Duodenal mucosa (tissue), 2 donors: ENCODE measurements around the gene DPP8.
"Not testable (repeated sequence)": the region's sequence is repeated elsewhere in the genome, so short reads cannot be mapped to it uniquely, and the experiment has no call there.

Source experiments
- H3K27ac ChIP-seq: one replicate; pipeline ENCODE4 v1.7.0; 2013; ENCODE audit warnings: low read depth, low read length
- H3K27me3 ChIP-seq, 2 donors: one replicate each; pipeline ENCODE4 v1.7.0; 2013; ENCODE audit warnings: low read length in 2 of 2, control low read depth in 1 of 2; ENCODE audit not compliant: insufficient read depth in 2 of 2, control insufficient read depth in 1 of 2
- H3K36me3 ChIP-seq, 2 donors: one replicate each; pipeline ENCODE4 v1.7.0; 2013; ENCODE audit warnings: low read length in 2 of 2, control low read depth in 1 of 2; ENCODE audit not compliant: insufficient read depth in 2 of 2, control insufficient read depth in 1 of 2
- H3K4me1 ChIP-seq, 2 donors: one replicate each; pipeline ENCODE4 v1.7.0; 2013; ENCODE audit warnings: low read length in 2 of 2, control low read depth in 1 of 2; ENCODE audit not compliant: insufficient read depth in 2 of 2, control insufficient read depth in 1 of 2
- H3K4me3 ChIP-seq, 2 donors: one replicate each; pipeline ENCODE4 v1.7.0; 2013; ENCODE audit warnings: low read length in 2 of 2, low read depth in 1 of 2
- H3K9ac ChIP-seq, 2 donors: one replicate each; pipeline ENCODE4 v1.7.0; 2013; ENCODE audit warnings: low read length in 2 of 2, low read depth in 1 of 2
- H3K9me3 ChIP-seq, 2 donors: one replicate each; pipeline ENCODE4 v1.7.0; 2013; ENCODE audit warnings: low read length in 2 of 2, control low read depth in 1 of 2; ENCODE audit not compliant: control insufficient read depth in 1 of 2

The DPP8 gene

DNA sequence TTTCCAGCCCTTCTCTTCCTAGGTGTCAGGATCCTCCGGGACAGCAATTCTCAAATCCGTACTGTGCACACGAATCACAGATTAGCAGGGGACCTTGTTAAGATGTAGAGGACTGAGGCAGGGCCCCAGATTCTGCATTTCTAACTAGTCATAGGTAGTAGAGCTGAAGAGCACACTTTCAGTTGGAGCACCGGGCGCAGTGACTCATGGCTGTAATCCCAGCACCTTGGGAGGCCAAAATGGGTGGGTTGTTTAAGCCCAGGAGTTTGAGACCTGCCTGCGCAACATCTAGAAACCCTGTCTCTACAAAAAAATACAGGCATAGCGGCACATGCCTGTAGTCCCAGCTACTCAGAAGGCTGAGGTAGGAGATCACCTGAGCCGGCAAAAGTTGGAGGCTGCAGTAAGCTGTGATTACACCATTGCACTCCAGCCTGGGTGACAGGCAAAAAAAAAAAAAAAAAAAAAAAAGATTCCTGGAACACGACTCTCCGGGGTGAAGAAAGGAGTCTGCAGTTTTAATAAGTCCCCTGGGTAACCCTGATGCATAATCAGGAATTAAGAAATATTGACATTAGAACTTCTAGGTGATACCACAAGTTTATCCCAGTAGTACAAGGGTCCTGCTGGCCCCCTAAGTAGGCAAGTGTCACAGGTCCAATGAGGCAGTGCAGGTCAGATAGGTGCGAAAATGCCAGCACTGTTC, 118.3 kb downstream of the DPP8 start:
- H3K36me3 ChIP-seq = no peaks in the 10 kb centered on the region

DNA sequence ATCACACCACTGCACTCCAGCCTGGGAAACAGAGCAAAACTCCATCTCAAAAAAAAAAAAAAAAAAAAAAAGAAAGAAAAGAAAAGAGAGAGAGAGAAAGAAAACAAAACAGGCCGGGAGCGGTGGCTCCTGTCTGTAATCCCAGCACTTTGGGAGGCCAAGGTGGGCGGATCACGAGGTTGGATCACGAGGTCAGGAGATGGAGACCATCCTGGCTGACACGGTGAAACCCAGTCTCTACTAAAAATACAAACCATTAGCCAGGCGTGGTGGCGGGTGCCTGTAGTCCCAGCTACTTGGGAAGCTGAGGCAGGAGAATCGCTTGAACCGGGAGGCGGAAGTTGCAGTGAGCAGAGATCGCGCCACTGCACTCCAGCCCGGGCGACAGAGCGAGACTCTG, 119.0 kb downstream of the DPP8 start:
- H3K4me1 ChIP-seq, H3K9me3 ChIP-seq, H3K4me3 ChIP-seq, H3K36me3 ChIP-seq, H3K9ac ChIP-seq, H3K27ac ChIP-seq: not testable (repeated sequence)
- peaks cover 33 to 36% of the 10 kb centered on the region in 2 donors for H3K27me3 ChIP-seq

More for the DNA sequence above, 118.3 kb downstream of the DPP8 start:
- Histone ChIP-seq H3K9me3 (no peaks in the 10 kb centered on the region), H3K9ac (no peak overlapping the region), H3K4me1 (no peaks in the 10 kb centered on the region), H3K27ac (no peak overlapping the region), H3K4me3 (no peak overlapping the region), H3K27me3 (peaks cover 28 to 32% of the 10 kb centered on the region in 2 donors)

DNA sequence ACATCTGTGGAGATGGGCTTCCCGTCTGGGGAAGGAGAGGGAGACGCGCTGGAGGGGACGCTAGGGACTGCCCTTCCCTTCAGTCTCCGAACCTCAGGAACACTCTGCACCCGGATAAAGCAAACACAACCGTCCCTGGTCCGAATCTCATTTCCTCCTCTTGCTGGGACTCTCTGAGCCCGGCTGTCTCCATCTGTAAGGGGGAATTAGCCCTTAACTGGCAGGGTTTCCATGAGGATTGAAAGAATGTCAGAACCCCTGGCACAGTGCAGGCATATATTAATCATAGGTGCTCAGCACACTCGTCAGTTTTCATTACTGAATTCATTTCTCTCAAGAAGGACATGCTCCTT, 120.5 kb downstream of the DPP8 start:
- no peaks in the 10 kb centered on the region for H3K9me3 ChIP-seq
- peaks cover 41 to 43% of the 10 kb centered on the region in 2 donors for H3K27me3 ChIP-seq
- H3K27ac ChIP-seq = no peak overlapping the region
- H3K36me3 ChIP-seq = no peaks in the 10 kb centered on the region
- no peaks in the 10 kb centered on the region for H3K4me1 ChIP-seq
- H3K4me3 ChIP-seq = no peak overlapping the region
- no peak overlapping the region for H3K9ac ChIP-seq

DNA sequence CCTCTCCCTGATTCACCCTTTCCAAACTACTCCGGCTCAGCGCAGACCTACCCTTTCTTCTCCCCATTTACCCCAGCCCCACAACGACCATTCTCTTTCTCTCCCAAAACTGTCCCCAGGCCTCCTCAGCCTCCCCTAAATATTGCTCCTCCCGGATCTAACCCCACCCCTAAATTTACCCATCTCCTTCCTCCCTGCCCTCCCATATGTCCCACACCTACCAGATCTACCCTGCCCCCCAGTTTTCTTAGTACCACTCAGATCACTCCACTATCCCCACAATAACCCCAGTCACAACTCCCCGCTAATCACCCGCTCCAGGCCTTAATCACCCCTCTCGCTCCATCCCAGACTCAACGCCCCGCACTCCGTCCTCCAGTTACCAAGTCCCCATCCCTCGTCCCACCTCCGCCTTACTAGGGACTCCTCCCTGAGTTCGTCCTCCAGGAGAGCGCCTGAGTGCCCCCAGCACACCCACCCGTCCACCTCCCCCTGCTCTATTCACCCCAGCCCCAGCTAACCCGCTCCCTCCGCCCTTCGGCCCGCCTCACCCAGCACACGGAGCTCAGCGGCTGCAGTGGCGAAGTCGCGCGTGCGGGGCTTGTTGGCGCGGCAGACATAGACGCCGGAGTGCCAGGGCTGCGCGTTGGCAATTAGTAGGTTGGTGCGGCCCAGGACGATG, 121.1 kb downstream of the DPP8 start:
- no peak overlapping the region for H3K4me3 ChIP-seq
- H3K27me3 ChIP-seq = peaks cover 43% of the 10 kb centered on the region in 2 donors
- H3K4me1 ChIP-seq = no peaks in the 10 kb centered on the region
- H3K36me3 ChIP-seq = no peaks in the 10 kb centered on the region
- no peak overlapping the region for H3K9ac ChIP-seq
- H3K9me3 ChIP-seq = no peaks in the 10 kb centered on the region
- H3K27ac ChIP-seq = no peak overlapping the region

DNA sequence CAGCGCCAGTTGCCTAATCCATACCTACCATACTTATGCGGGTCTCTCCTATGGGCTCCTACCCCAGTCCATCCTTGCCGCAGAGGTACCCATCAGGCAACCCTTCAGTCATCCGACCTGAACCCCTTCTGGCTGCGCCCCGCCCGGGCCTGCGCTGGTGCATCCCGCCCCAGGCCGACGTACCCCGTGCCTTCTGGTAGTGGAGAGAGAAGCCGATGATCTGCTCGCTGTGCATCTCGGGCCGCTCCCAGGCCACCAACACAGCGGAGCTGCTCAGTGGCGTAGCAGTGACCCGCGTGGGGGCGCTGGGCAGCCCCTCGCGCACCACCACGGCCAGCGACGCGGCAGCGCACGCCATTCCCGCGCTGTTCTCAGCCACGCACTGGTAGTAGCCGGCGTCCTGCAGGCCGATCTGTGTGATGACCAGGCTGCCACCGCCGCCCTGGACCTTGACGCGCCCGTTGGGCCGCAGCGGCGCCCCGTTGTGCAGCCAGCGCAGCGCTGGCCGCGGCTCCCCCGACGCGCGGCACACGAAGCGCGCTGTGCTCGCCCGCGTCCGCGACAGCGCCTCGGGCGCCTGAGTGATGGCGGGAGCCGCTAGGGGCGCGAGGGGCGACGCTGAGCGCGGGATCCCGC, 121.8 kb downstream of the DPP8 start:
- Histone ChIP-seq H3K9me3 (no peaks in the 10 kb centered on the region), H3K27me3 (peaks cover 43 to 46% of the 10 kb centered on the region in 2 donors), H3K4me3 (no peak overlapping the region), H3K36me3 (no peaks in the 10 kb centered on the region), H3K27ac (no peak overlapping the region), H3K9ac (no peak overlapping the region), H3K4me1 (no peaks in the 10 kb centered on the region)

DNA sequence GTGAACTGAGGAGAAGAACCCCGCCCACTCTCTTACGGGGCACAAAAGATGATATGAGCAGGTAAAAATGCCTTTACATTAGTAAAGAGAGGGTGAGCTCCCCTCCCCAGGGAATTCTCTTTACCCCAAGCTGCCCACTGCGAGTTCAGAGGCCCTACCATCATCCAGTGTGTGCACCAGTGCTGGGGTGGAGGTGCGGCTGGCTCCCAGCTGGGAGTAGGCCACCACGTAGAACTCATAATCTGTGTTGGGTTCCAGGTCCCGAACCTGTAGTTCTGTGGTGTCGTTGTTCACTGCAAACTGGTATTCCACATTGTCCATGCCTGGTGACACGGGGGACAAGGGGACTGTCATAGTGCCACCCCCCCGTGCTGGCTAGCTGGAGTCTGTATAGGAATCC, 122.6 kb downstream of the DPP8 start:
- Histone ChIP-seq H3K9me3 (no peaks in the 10 kb centered on the region), H3K4me1 (no peaks in the 10 kb centered on the region), H3K36me3 (no peaks in the 10 kb centered on the region), H3K27me3 (peaks cover 43 to 47% of the 10 kb centered on the region in 2 donors), H3K9ac (no peak overlapping the region), H3K27ac (no peak overlapping the region), H3K4me3 (no peak overlapping the region)

DNA sequence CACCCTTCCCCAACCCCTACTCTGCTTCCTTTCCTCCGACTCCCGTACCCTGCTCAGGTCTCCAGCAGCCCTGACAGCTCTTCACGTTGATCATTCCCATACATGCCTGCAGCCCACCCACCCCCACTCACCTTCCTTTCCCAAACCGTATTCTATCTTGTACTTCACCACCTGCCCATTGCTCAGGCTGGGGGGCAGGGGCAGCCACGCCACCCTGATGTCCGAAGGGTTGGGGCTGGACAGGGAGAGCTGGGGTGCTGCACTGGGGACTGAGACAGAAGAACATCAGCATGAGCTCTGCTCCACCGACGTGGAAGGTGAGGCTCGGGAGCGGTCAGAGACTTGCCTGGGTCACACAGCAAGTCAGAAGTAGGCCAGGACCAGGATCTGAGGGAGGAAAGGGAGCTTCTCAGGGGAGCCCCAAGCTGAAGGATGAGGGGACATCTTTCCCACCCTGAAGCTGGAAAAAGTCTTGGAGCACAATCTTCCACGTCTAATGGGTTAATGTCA, 123.2 kb downstream of the DPP8 start:
- Histone ChIP-seq H3K9ac (no peak overlapping the region), H3K4me3 (no peak overlapping the region), H3K4me1 (no peaks in the 10 kb centered on the region), H3K27me3 (peaks cover 43 to 51% of the 10 kb centered on the region in 2 donors), H3K27ac (no peak overlapping the region), H3K9me3 (no peaks in the 10 kb centered on the region), H3K36me3 (no peaks in the 10 kb centered on the region)

DNA sequence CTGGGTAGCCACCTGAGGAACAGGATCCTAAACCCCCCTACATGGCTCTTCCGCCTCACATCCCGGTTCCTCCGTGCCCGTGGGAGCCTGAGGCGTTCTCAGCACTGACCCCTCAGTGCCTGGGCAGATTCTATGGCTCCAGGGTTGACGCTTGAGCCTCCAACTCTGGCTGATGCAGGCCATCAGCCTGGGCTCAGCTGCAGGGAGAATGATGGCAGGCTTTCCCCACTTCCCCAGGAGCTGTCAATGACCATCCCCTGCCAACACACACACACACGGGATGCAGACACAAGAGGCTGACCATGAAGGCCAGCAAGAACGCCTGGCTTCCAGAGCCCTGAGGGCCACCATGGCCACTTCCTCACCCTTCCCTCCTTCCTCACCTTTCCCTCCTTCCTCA, 123.9 kb downstream of the DPP8 start:
- Histone ChIP-seq H3K9ac (no peak overlapping the region), H3K9me3 (no peaks in the 10 kb centered on the region), H3K27me3 (peaks cover 43 to 53% of the 10 kb centered on the region in 2 donors), H3K36me3 (no peaks in the 10 kb centered on the region), H3K4me3 (no peak overlapping the region), H3K27ac (no peak overlapping the region), H3K4me1 (no peaks in the 10 kb centered on the region)

DNA sequence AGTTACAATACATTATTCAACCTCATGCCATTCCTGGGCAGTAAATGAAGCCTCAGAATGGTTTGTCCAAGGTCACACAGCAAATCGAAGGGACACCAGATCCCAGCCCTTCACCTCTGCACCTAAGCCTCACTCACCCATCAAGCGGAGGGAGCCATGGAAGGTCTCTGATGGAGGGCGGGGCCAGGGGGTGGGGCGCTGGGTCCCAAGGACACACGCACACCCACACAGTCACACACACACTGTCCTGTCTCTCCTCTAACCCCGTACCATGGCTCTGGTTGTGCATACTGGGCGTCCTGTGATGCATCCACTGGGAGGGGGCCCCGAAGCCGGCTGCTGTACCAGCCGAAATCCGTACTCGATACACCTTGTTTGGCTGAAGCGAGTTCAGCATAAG, 124.4 kb downstream of the DPP8 start:
- no peaks in the 10 kb centered on the region for H3K36me3 ChIP-seq
- no peaks in the 10 kb centered on the region for H3K9me3 ChIP-seq
- H3K27me3 ChIP-seq = peaks cover 43 to 54% of the 10 kb centered on the region in 2 donors
- H3K4me1 ChIP-seq = no peaks in the 10 kb centered on the region
- no peak overlapping the region for H3K9ac ChIP-seq
- H3K4me3 ChIP-seq = no peak overlapping the region
- H3K27ac ChIP-seq = no peak overlapping the region
